SK-N-SH treated with all-trans-retinoic acid at 6 μM for 48 hours (cell line): ENCODE measurements around the gene CYTIP.

Experiments used
- ATAC-seq: fragments of 200-7000 bp; cut with Tn5 transposase; 3 replicates; pipeline ENCODE4 v1.9.1; 2020; ENCODE audit warnings: mild to moderate bottlenecking, moderate library complexity
- BACH2 ChIP-seq: fragments of 250-450 bp; sonication (Bioruptor Pico); IDR thresholded peaks from 2 replicates; pipeline ENCODE4 v1.9.0; 2021; ENCODE audit warnings: mild to moderate bottlenecking, borderline replicate concordance
- CREB5 ChIP-seq: fragments of 250-450 bp; sonication (Bioruptor Pico); IDR thresholded peaks from 2 replicates; pipeline ENCODE4 v1.5.1; 2020; ENCODE audit warnings: low read depth, mild to moderate bottlenecking, moderate library complexity
- CSRNP3 ChIP-seq: fragments of 250-450 bp; sonication (Bioruptor Pico); IDR thresholded peaks from 2 replicates; pipeline ENCODE4 v1.5.1; 2021; ENCODE audit warnings: mild to moderate bottlenecking, moderate library complexity
- ESRRG ChIP-seq: fragments of 250-450 bp; sonication (Bioruptor Pico); IDR thresholded peaks from 2 replicates; pipeline ENCODE4 v1.6.1; 2021; ENCODE audit warnings: mild to moderate bottlenecking
- GLIS3 ChIP-seq: fragments of 250-450 bp; sonication (Bioruptor Pico); IDR thresholded peaks from 2 replicates; pipeline ENCODE4 v1.5.0; 2020; ENCODE audit warnings: mild to moderate bottlenecking, moderate library complexity
- ISL1 ChIP-seq: fragments of 250-450 bp; sonication (Bioruptor Pico); IDR thresholded peaks from 2 replicates; pipeline ENCODE4 v2.1.2; 2022; ENCODE audit warnings: mild to moderate bottlenecking, moderate library complexity
- OSR1 ChIP-seq: fragments of 250-450 bp; sonication (Bioruptor Pico); IDR thresholded peaks from 2 replicates; pipeline ENCODE4 v1.8.0; 2022; ENCODE audit warnings: moderate library complexity, mild to moderate bottlenecking, inconsistent platforms
- PATZ1 ChIP-seq: fragments of 250-450 bp; sonication (Bioruptor Pico); IDR thresholded peaks from 2 replicates; pipeline ENCODE4 v1.8.0; 2020; ENCODE audit warnings: mild to moderate bottlenecking, moderate library complexity, borderline replicate concordance
- POU6F1 ChIP-seq: fragments of 250-450 bp; sonication (Bioruptor Pico); IDR thresholded peaks from 2 replicates; pipeline ENCODE4 v1.8.0; 2021; ENCODE audit warnings: low read depth, mild to moderate bottlenecking, moderate library complexity, borderline replicate concordance
- PPARA ChIP-seq: fragments of 250-450 bp; sonication (Bioruptor Pico); IDR thresholded peaks from 2 replicates; pipeline ENCODE4 v1.5.0; 2020; ENCODE audit warnings: mild to moderate bottlenecking, borderline replicate concordance
- RARB ChIP-seq: fragments of 250-450 bp; sonication (Bioruptor Pico); IDR thresholded peaks from 2 replicates; pipeline ENCODE4 v1.8.0; 2021; ENCODE audit warnings: mild to moderate bottlenecking, moderate library complexity
- SNAI2 ChIP-seq: fragments of 250-450 bp; sonication (Bioruptor Pico); IDR thresholded peaks from 2 replicates; pipeline ENCODE4 v1.5.0; 2020; ENCODE audit warnings: mild to moderate bottlenecking, moderate library complexity
- TCF4 ChIP-seq: fragments of 250-450 bp; sonication (Bioruptor Pico); IDR thresholded peaks from 2 replicates; pipeline ENCODE4 v1.8.0; 2021; ENCODE audit warnings: mild to moderate bottlenecking, moderate library complexity, borderline replicate concordance
- TOX ChIP-seq: fragments of 250-450 bp; sonication (Bioruptor Pico); IDR thresholded peaks from 2 replicates; pipeline ENCODE4 v1.8.0; 2021; ENCODE audit warnings: mild to moderate bottlenecking, moderate library complexity, borderline replicate concordance
- TSHZ2 ChIP-seq: fragments of 250-450 bp; sonication (Bioruptor Pico); IDR thresholded peaks from 2 replicates; pipeline ENCODE4 v1.5.0; 2020; ENCODE audit warnings: mild to moderate bottlenecking, moderate library complexity
- ZC3H10 ChIP-seq: fragments of 250-450 bp; sonication (Bioruptor Pico); IDR thresholded peaks from 2 replicates; pipeline ENCODE4 v1.5.1; 2021; ENCODE audit warnings: mild to moderate bottlenecking, moderate library complexity
- ZFP3 ChIP-seq: fragments of 250-450 bp; sonication (Bioruptor Pico); IDR thresholded peaks from 2 replicates; pipeline ENCODE4 v1.5.0; 2020; ENCODE audit warnings: mild to moderate bottlenecking, moderate library complexity
- ZFP30 ChIP-seq: fragments of 450-650 bp; formaldehyde crosslinking; IDR thresholded peaks from 2 replicates; pipeline ENCODE4 v1.5.0; 2022; ENCODE audit warnings: mild to moderate bottlenecking, moderate library complexity
- ZNF565 ChIP-seq: fragments of 450-650 bp; formaldehyde crosslinking; conservative IDR thresholded peaks from 2 replicates; pipeline ENCODE4 v1.5.0; 2020; ENCODE audit warnings: low read depth, mild to moderate bottlenecking, moderate library complexity
- ZNF70 ChIP-seq: fragments of 450-650 bp; formaldehyde crosslinking; IDR thresholded peaks from 2 replicates; pipeline ENCODE4 v1.5.0; 2020; ENCODE audit warnings: mild to moderate bottlenecking, moderate library complexity
- ZNF8 ChIP-seq: fragments of 450-650 bp; formaldehyde crosslinking; IDR thresholded peaks from 2 replicates; pipeline ENCODE4 v1.5.0; 2020; ENCODE audit warnings: mild to moderate bottlenecking, moderate library complexity

CYTIP gene

GRCh38 chr2:157440404-157441071 is 3.4 kb downstream of the CYTIP start (continued):
- TF ChIP-seq ZNF8 (CRISPR knock-in tag) = no peak
- no peak for TF ChIP-seq ISL1 (CRISPR knock-in tag)
- TF ChIP-seq TSHZ2 (CRISPR knock-in tag) = no peak
- no peak for TF ChIP-seq ZFP30
- no peak for TF ChIP-seq GLIS3 (CRISPR knock-in tag)
- TF ChIP-seq TOX (CRISPR knock-in tag) = no peak
- no peak for TF ChIP-seq RARB
- TF ChIP-seq, all 23 proteins: peak for 0

GRCh38 chr2:157439824-157440186 is 4.1 kb downstream of the CYTIP start:
- no peak; the same call in 2 of the 3 replicates for ATAC-seq
- TF ChIP-seq ISL1 (CRISPR knock-in tag) = no peak
- TF ChIP-seq TOX (CRISPR knock-in tag) = no peak
- TF ChIP-seq SNAI2 (CRISPR knock-in tag) = no peak
- TF ChIP-seq CREB5 = no peak
- no peak for TF ChIP-seq ESRRG (CRISPR knock-in tag)
- TF ChIP-seq TCF4 (CRISPR knock-in tag) = no peak
- no peak for TF ChIP-seq PPARA (CRISPR knock-in tag)
- no peak for TF ChIP-seq GLIS3 (CRISPR knock-in tag)
- TF ChIP-seq ZNF8 (CRISPR knock-in tag) = no peak
- no peak for TF ChIP-seq BACH2 (CRISPR knock-in tag)
- no peak for TF ChIP-seq ZNF565
- TF ChIP-seq ZFP3 = no peak
- no peak for TF ChIP-seq RARB
- TF ChIP-seq CSRNP3 (CRISPR knock-in tag) = no peak
- no peak for TF ChIP-seq PATZ1 (CRISPR knock-in tag)
- TF ChIP-seq ZC3H10 = no peak
- no peak for TF ChIP-seq TSHZ2 (CRISPR knock-in tag)
- no peak for TF ChIP-seq POU6F1 (CRISPR knock-in tag)
- TF ChIP-seq ZNF70 (CRISPR knock-in tag) = no peak
- TF ChIP-seq OSR1 (CRISPR knock-in tag) = no peak
- TF ChIP-seq, all 23 proteins: peak for 0
